Effector memory CD4-positive, alpha-beta T cell (primary cell): ENCODE measurements around the gene DUSP12.

Experiments
- DNase-seq, 3 donors: peaks; one replicate each; pipeline ENCODE4 v3.0.0-alpha.2; 2020
- H3K27ac ChIP-seq: 2 replicates; pipeline ENCODE4 v1.7.0; 2013; ENCODE audit warnings: mild to moderate bottlenecking, low read length, moderate library complexity; ENCODE audit not compliant: insufficient read depth, poor library complexity, severe bottlenecking
- H3K27me3 ChIP-seq: replicated peaks from 2 replicates; pipeline ENCODE4 v1.7.0; 2013; ENCODE audit warnings: mild to moderate bottlenecking, low read length; ENCODE audit not compliant: insufficient read depth, control insufficient read depth, poor library complexity, severe bottlenecking
- H3K36me3 ChIP-seq: 2 replicates; pipeline ENCODE4 v1.7.0; 2013; ENCODE audit warnings: mild to moderate bottlenecking, low read length, moderate library complexity; ENCODE audit not compliant: control insufficient read depth, insufficient read depth
- H3K4me1 ChIP-seq: 2 replicates; pipeline ENCODE4 v1.7.0; 2013; ENCODE audit warnings: low read length, mild to moderate bottlenecking; ENCODE audit not compliant: control insufficient read depth, insufficient read depth, poor library complexity, severe bottlenecking
- H3K4me3 ChIP-seq: 2 replicates; pipeline ENCODE4 v1.7.0; 2013; ENCODE audit warnings: low read length, low read depth, mild to moderate bottlenecking; ENCODE audit not compliant: insufficient read depth, poor library complexity, severe bottlenecking
- H3K9me3 ChIP-seq: 2 replicates; pipeline ENCODE4 v1.7.0; 2013; ENCODE audit warnings: mild to moderate bottlenecking, low read length, moderate library complexity; ENCODE audit not compliant: control insufficient read depth
- total RNA-seq, 3 donors: gene quantifications; one replicate each; lab custom pipeline; 2026; lab: John Stamatoyannopoulos, UW

The DUSP12 gene, protein sequence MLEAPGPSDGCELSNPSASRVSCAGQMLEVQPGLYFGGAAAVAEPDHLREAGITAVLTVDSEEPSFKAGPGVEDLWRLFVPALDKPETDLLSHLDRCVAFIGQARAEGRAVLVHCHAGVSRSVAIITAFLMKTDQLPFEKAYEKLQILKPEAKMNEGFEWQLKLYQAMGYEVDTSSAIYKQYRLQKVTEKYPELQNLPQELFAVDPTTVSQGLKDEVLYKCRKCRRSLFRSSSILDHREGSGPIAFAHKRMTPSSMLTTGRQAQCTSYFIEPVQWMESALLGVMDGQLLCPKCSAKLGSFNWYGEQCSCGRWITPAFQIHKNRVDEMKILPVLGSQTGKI
- total RNA-seq = 12.4 to 18.6 (median 17.6) reads per million in 3 donors

DNA sequence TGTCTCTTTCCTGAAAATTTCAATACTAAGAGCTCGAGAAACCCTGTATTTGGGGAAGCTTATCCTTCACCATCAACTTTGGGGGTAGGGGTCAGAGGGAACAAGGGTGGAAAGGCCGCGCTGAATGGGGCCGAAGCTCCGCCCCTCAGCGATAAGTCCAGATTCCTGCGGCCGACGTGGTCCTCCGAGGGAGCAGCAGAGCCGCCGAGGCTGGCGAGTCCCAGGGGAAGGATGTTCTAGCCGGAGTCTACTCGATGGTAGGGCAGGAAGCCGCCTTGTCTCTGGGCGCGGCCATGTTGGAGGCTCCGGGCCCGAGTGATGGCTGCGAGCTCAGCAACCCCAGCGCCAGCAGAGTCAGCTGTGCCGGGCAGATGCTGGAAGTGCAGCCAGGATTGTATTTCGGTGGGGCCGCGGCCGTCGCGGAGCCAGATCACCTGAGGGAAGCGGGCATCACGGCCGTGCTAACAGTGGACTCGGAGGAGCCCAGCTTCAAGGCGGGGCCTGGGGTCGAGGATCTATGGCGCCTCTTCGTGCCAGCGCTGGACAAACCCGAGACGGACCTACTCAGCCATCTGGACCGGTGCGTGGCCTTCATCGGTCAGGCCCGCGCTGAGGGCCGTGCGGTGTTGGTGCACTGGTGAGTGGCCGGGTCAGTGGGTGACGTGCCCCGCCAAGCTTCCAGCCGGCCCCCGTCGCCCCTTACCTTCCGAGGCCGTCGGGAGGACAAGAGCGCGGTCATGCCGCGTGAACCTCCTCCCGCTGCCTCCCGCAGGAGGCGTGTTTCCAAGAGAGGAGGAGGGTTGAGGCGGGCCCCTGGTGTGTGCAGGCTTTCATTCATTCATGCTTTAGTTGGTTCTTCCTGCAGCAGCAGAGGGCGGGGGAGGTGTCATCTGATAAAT is at the start of gene DUSP12:
TSS of gene DUSP12 (plus strand) at position 278 of the 899 bp plus-strand sequence. CDS start at position 294, 16 bp downstream.
- peak; percentile 66 to 75 (median 75) for DNase-seq

DNA sequence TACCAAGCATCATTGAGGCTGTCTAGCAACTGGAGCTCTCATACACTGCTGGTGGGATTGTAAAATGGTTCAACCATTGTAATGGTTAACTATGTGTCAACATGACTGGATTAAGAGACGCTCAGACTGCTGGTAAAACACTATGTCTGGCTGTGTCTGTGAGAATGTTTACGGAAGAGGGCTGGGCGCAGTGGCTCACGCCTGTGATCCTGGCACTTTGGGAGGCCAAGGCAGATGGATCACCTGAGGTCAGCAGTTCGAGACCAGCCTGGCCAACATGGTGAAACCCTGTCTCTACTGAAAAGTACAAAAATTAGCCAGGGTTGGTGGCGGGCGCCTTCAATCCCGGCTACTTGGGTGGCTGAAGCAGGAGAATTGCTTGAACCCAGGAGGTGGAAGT is 47.3 kb upstream of the DUSP12 start:
- no peaks in the 10 kb centered on the region for H3K9me3 ChIP-seq
- no peak for DNase-seq
- H3K4me1 ChIP-seq = no peaks in the 10 kb centered on the region
- no peaks in the 10 kb centered on the region for H3K27me3 ChIP-seq
- no peak overlapping the region for H3K27ac ChIP-seq
- no peaks in the 10 kb centered on the region for H3K36me3 ChIP-seq
- H3K4me3 ChIP-seq = no peak overlapping the region

More for the DNA sequence above, at the start of gene DUSP12:
- no peaks in the 10 kb centered on the region for H3K9me3 ChIP-seq
- H3K27me3 ChIP-seq = no peaks in the 10 kb centered on the region
- peak within 1 kb of the TSS; percentile 82 for H3K4me3 ChIP-seq
- peaks cover 26% of the 10 kb centered on the region for H3K36me3 ChIP-seq
- H3K4me1 ChIP-seq = no peaks in the 10 kb centered on the region
- H3K27ac ChIP-seq = peak within 1 kb of the TSS; percentile 66

DNA sequence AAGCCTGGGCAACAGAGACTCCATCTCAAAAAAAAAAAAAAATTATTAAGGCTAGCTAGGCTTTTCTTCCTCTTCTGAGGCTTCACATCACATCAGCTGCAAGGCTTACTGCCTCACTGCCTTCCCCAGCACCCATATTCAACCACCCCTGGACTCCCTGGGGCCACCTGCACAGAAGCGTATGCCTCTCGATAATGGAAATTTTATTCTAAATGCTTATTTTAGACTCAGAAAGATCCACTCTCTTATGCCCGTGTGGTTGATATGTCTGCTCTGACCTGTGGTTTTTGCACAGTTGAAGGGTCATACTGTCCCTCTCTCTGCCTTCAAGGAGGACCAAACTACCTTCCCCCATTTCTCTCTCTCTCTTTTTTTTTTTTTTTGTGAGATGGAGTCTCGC is 44.0 kb upstream of the DUSP12 start:
- Histone ChIP-seq H3K9me3 (no peaks in the 10 kb centered on the region), H3K27ac (no peak overlapping the region), H3K36me3 (no peaks in the 10 kb centered on the region), H3K4me3 (no peak overlapping the region), H3K4me1 (no peaks in the 10 kb centered on the region), H3K27me3 (no peaks in the 10 kb centered on the region)
- no peak for DNase-seq

DNA sequence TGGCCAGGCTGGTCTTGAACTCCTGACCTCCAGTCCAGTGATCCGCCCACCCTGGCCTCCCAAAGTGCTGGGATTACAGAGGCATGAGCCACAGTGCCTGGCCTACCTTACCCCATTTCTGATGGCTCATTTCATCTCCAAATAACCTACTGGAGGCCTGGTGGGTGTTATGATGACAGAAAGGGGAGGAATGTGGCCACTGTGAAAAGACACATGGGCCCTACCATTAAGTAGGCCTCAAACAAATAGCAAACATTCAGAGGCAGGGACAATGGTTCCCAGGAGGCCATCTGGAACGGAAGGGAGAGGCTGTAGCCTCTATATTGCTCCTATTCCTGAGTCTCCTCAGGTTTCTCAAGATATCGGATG is 43.5 kb upstream of the DUSP12 start:
- no peak overlapping the region for H3K4me3 ChIP-seq
- no peaks in the 10 kb centered on the region for H3K36me3 ChIP-seq
- H3K4me1 ChIP-seq = no peaks in the 10 kb centered on the region
- no peaks in the 10 kb centered on the region for H3K27me3 ChIP-seq
- no peak for DNase-seq
- H3K27ac ChIP-seq = no peak overlapping the region
- no peaks in the 10 kb centered on the region for H3K9me3 ChIP-seq

DNA sequence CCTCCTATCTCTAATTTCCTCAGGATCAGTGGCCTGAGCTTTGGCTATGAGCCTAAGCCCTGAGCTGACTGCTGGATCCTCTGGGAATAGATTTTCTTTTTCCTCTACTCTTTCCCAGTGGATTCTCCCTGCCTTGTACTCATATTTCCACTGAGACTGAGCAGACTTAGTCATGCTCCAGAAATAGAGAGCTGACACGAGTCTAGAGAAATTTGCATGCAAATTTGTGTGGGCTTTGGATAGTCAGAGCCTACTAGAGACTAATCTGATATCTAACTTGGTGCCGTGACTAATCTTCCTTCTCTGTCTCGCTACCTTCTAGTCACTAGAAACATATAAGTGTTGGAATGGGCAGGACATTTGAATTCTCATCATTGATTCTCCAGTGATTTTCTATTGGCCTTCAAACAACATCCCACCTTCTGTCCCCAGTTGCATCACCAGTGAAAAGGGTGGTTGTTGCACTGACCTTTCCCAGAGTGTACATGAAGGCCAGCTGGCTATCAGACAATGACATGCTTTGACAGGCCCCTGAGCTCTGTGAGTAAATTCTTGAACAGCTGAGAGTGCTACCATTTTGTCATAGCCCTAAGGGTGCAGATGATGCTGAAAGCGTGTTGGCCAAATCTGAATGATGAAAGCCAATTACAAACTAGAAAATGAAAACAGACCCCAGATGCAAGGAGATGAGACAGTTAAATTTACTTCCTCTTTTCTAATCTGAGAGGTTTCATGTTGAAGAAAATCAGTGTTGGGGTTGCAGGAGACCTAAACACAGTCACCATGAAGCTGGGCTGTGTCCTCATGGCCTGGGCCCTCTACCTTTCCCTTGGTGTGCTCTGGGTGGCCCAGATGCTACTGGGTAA is 42.9 kb upstream of the DUSP12 start, which contains the start of gene FCRLA:
TSS of gene FCRLA (plus strand) at position 748 of the 866 bp plus-strand sequence. CDS start at position 784, 36 bp downstream.
- Histone ChIP-seq H3K27ac (no peak within 1 kb of the TSS), H3K4me3 (no peak within 1 kb of the TSS), H3K4me1 (no peaks in the 10 kb centered on the region), H3K36me3 (no peaks in the 10 kb centered on the region), H3K9me3 (no peaks in the 10 kb centered on the region), H3K27me3 (no peaks in the 10 kb centered on the region)
- no peak for DNase-seq

DNA sequence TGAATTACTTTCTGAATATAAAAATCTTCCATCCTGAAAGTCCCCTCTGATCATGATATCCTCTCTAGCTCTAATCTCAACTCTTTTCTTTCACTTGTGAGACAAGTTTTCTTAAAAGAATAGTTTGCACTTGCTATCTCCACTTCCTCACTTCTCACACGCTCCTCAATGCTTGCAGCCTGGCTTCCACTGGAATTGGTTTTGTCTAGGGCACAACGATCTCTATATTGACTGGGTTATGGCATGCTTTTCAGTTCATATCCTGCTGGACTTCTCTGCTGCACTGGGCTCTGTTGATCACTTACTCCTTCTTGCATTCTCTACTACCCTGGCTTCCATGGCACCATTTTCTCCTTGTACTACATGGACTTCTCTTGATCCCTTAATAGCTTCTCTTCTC is 42.1 kb upstream of the DUSP12 start:
- Histone ChIP-seq H3K36me3 (no peaks in the 10 kb centered on the region), H3K27ac (no peak overlapping the region), H3K4me3 (no peak overlapping the region)

DNA sequence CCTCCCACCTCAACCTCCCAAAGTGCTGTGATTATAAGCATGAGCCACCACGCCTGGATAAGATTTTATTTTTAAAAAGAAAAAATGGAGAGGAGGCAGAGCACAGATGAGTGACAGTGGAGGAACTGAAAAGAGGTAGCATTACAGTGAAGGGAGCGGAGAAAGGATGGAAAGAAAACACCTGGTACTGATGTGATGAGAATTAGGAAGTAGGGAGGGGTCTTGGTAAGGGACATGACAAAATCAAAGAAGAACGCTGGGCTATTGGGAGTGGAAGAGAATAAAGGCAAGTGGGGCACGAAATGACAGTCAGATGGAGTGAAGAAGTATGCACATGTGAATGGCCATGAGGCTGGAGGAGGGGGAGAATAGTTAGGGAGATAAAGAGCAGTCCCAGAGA is 40.2 kb upstream of the DUSP12 start:
- Histone ChIP-seq H3K9me3 (no peaks in the 10 kb centered on the region), H3K36me3 (no peaks in the 10 kb centered on the region), H3K4me3 (no peak overlapping the region), H3K27ac (no peak overlapping the region), H3K27me3 (no peaks in the 10 kb centered on the region), H3K4me1 (no peaks in the 10 kb centered on the region)
- no peak for DNase-seq

More for the DNA sequence above, 42.1 kb upstream of the DUSP12 start:
- no peaks in the 10 kb centered on the region for H3K27me3 ChIP-seq
- no peaks in the 10 kb centered on the region for H3K4me1 ChIP-seq
- H3K9me3 ChIP-seq = no peaks in the 10 kb centered on the region
- no peak for DNase-seq

DNA sequence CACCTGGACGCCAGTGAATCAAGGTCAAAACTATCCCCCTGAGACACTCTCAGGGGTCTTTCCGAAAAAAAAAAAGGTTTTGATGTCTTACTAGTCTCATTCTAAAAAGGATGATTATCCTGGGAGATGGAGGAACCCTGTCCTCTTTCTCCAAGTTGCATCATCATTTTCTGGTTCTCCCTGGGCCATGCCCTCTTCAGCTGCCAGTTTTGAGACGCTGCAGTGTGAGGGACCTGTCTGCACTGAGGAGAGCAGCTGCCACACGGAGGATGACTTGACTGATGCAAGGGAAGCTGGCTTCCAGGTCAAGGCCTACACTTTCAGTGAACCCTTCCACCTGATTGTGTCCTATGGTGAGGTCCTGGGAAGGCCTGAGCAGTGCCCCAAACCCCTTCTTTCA is 39.0 kb upstream of the DUSP12 start:
- Histone ChIP-seq H3K4me1 (no peaks in the 10 kb centered on the region), H3K9me3 (no peaks in the 10 kb centered on the region), H3K27me3 (no peaks in the 10 kb centered on the region), H3K27ac (no peak overlapping the region), H3K4me3 (no peak overlapping the region), H3K36me3 (no peaks in the 10 kb centered on the region)
- DNase-seq = no peak

DNA sequence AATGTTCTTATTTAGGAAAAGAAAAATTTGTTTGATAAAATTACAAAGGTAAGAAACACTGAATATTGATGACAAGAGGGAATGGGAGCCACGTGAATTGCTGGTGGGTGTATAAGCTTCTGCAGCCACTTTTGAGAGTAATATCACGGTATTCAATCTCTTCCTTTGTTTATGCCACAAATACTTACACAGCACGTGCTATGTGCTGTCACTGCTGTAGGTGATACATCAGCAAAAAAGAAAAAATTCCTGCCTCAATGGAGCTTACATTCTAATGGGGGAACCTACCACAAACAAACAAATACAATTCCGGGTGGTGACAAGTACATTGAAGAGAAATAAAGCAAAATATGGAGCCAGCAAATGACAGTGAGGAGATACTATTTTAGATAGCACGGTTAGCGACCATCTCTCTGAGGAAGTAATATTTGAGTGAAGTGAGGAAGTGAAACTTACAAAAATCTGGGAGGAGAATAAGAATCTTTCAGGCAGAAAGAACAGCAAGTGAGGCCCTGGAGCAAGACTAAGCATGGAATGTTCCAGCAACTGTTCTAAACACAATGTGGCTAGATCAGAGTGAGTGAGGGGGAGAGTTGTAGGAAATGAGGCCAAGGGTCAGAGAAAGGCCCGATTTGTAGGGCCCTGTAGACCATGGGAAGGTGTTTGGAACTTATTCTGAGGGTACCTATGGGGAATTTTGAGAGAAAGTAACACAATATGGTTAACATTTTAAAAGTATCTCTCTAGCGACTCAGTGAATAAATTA is 30.8 kb upstream of the DUSP12 start:
- DNase-seq = no peak
- Histone ChIP-seq H3K4me1 (no peaks in the 10 kb centered on the region), H3K9me3 (no peaks in the 10 kb centered on the region), H3K4me3 (no peak overlapping the region), H3K27ac (no peak overlapping the region), H3K36me3 (no peaks in the 10 kb centered on the region), H3K27me3 (no peaks in the 10 kb centered on the region)
